Large intestine (tissue), 3 donors: ENCODE measurements around the gene EPOP. TPM values are rescaled to one million over a fixed set of nuclear protein-coding genes. Genes with fewer than 3 reads are reported as not detected.

Source experiments
- DNase-seq, 2 donors: peaks; one replicate each; pipeline versions ENCODE4 v3.0.0 to v3.0.0-alpha.2; 2013
- H3K27ac ChIP-seq: one replicate; pipeline ENCODE4 v1.5.1; 2013; ENCODE audit warnings: low read length
- H3K27me3 ChIP-seq: 2 replicates; pipeline ENCODE4 v1.6.1; 2013; ENCODE audit warnings: low read length; ENCODE audit not compliant: control insufficient read depth, insufficient read depth
- H3K36me3 ChIP-seq: 2 replicates; pipeline ENCODE4 v1.6.1; 2013; ENCODE audit warnings: low read length; ENCODE audit not compliant: control insufficient read depth, insufficient read depth
- H3K4me1 ChIP-seq: one replicate; pipeline ENCODE4 v1.6.1; 2013; ENCODE audit warnings: low read length; ENCODE audit not compliant: control insufficient read depth, insufficient read depth
- H3K4me3 ChIP-seq: one replicate; pipeline ENCODE4 v1.5.1; 2013; ENCODE audit warnings: low read length
- H3K9me3 ChIP-seq: one replicate; pipeline ENCODE4 v1.6.1; 2013; ENCODE audit warnings: mild to moderate bottlenecking, low read depth, low read length, moderate library complexity; ENCODE audit not compliant: control insufficient read depth
- WGBS: methylation state at CpG from one replicate; pipeline ENCODE4 v1.1.5; 2013; ENCODE audit warnings: low lambda C conversion rate; ENCODE audit not compliant: insufficient coverage; 5-methylcytosine and 5-hydroxymethylcytosine counted together
- polyA plus RNA-seq: library from polyadenylated mRNA; unstranded; fragments of 120-200 nt; gene quantifications from one replicate; pipeline ENCODE4 v1.2.1, GENCODE V29; 2013

Gene EPOP
- polyA plus RNA-seq, 1 donor: 0.57 TPM

DNA sequence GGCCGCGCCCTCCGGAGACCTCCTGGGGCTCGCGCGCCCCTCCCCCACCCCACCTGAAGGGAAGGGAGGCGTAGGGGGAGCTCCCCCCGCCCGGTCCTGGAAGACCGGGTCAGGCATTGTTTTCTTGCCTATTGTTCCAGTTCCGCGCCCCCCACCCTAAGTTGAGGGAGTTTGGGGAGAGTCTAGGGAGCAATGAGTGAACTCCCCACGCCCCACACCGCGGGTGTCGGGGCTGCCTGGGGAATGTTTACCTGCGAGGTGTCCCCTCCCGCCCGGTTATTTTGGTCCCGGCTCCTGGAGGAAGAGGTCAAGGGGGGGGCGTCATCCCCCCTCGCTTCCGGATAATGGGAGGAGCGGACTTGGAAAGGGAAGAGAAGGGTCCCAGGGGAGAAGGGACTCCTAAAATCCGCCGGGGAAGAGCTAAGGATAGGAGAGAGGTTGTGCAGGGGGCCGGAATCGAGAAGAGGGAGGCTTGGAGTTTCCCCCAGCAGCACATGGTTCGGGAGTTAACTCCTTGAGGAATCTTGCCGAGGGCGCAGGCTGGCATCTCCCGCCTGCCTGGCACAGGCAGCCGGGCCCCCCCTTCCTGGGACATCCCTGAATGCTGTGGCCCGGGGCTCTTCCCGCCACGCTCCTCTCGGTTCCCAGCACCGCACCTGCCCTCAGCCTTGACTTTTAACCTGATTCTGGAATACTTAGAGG, 31.2 kb upstream of the EPOP start:
- peak in 1 of 2 donors; percentile 56 for DNase-seq
- WGBS: no CpG with 5 or more reads among the region's 38 CpGs
- H3K27ac ChIP-seq: peak overlapping the region; percentile 44
- H3K27me3 ChIP-seq: no peaks in the 10 kb centered on the region
- no peaks in the 10 kb centered on the region for H3K9me3 ChIP-seq
- peaks cover 17% of the 10 kb centered on the region for H3K4me1 ChIP-seq
- H3K36me3 ChIP-seq: peaks cover 30% of the 10 kb centered on the region
- peak overlapping the region; percentile 80 for H3K4me3 ChIP-seq

DNA sequence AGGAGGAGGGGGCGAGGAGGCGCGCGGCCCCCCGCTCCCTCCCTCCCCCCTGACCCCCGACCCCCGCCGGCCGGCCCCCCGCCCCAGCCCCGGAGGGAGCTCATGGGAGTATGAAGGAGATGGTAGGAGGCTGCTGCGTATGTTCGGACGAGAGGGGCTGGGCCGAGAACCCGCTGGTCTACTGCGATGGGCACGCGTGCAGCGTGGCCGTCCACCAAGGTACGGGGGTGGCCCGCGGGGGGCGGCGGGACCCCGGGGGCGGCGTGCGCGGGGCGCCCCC, 30.7 kb upstream of the EPOP start:
- Histone ChIP-seq H3K4me1 (peaks cover 21% of the 10 kb centered on the region), H3K4me3 (peak overlapping the region; percentile 80), H3K36me3 (peaks cover 25% of the 10 kb centered on the region), H3K9me3 (no peaks in the 10 kb centered on the region), H3K27ac (peak overlapping the region; percentile 27), H3K27me3 (no peaks in the 10 kb centered on the region)
- no CpG with 5 or more reads among the region's 32 CpGs for WGBS
- DNase-seq: no peak

DNA sequence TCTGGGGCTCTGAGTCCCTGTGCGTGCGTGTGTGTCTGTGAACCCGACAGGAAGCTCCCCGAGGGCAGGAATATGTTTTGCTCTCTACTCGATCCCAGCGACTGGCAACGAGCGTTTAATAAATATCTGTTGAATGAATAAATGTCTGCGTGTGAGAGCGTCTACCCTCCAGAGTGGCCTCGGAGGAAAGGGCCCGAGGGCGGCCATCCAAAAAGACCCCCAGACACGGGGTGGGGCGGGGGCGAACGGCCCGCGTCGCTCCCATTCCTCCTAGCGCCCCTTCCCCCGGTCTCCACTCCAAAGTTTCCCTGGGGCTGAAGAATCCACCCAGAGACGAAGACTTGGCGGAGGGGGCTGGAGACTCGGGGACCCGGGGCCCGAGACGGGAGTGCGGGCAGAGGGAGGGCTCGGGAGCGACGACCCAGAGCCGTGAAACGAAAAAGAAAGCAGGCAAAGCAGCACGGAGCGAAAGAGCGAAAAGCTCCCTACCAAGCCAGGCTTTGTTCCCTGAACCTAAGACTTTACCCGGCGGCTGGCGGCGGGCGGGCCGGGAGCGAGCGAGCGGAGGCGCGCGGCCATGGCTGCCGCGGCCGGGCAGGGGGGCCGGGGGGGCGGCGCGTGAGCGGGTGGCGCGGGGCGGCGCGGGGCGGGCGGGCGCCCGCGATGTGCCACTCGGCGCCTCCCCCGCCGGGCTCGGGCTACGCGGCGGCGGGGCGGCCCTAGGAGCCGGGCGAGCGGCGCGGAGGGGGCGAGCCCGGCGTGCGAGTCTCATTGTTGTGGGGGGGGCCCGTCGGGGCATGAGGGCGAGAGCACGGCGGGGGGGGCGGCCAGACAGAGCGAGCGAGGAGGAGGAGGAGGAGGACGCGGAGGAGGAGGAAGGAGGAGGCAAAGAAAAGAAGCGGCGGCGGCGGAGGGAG, 30.1 kb upstream of the EPOP start, which contains the start of gene MLLT6:
Gene MLLT6 (plus strand): TSS at position 668 of the 917 bp plus-strand sequence. CDS start 360 bp downstream, outside the sequence.
- H3K9me3 ChIP-seq: no peaks in the 10 kb centered on the region

DNA sequence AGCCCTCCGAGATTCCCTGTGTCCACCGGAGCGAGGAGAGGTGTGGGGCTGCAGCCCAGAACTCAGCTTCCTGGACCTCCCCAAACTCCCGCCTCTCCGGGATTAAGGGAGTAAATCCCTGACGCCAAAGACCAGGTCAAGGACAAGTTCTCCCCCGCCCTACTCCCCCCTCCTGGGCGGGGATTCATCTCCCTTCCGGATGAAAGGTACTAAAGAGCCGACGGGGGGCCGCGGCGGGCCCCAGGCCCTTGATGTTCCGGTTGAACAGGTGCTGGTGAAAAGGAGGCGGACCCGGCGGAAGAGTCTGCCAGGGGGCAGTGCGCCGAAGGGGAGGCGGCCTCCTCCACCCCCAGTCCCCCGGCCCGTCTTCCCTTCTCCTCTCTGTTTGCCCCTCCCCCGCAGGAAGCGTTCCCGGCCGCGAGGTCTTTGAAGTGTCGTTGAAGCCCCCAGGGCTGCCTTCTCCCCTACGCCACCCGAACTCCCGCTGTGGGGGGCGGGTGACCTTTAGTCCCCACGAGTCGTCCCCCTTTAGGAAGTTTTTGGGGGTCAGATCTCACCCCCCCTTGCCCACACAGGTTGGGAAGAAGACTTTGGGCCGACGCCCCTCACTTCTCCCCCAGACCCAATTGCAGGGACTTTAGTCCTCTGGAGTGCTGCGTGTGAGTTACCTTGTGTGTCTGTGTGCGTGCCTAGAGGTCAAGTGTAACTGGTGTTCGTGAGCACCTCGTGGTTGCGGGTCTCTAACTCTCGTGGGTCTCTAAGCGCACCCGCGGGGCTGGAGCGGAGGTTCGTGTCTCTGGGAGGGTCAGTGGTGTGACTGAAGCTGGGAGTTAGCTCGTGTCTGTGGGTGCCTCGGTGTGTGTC, 29.2 kb upstream of the EPOP start:
- peak; percentile 81 to 93 for DNase-seq
- Histone ChIP-seq H3K4me1 (peaks cover 27% of the 10 kb centered on the region), H3K36me3 (peaks cover 10% of the 10 kb centered on the region), H3K9me3 (no peaks in the 10 kb centered on the region), H3K27ac (peak overlapping the region; percentile 97), H3K27me3 (no peaks in the 10 kb centered on the region), H3K4me3 (peak overlapping the region; percentile 93)
- WGBS: no CpG with 5 or more reads among the region's 50 CpGs

More for the DNA sequence above, 30.1 kb upstream of the EPOP start, which contains the start of gene MLLT6:
- DNase-seq: peak; percentile 71 to 89
- no CpG with 5 or more reads among the region's 100 CpGs for WGBS
- Histone ChIP-seq H3K27ac (peak within 1 kb of the TSS; percentile 97), H3K36me3 (peaks cover 19% of the 10 kb centered on the region), H3K4me3 (peak within 1 kb of the TSS; percentile 93), H3K4me1 (peaks cover 23% of the 10 kb centered on the region), H3K27me3 (no peaks in the 10 kb centered on the region)

DNA sequence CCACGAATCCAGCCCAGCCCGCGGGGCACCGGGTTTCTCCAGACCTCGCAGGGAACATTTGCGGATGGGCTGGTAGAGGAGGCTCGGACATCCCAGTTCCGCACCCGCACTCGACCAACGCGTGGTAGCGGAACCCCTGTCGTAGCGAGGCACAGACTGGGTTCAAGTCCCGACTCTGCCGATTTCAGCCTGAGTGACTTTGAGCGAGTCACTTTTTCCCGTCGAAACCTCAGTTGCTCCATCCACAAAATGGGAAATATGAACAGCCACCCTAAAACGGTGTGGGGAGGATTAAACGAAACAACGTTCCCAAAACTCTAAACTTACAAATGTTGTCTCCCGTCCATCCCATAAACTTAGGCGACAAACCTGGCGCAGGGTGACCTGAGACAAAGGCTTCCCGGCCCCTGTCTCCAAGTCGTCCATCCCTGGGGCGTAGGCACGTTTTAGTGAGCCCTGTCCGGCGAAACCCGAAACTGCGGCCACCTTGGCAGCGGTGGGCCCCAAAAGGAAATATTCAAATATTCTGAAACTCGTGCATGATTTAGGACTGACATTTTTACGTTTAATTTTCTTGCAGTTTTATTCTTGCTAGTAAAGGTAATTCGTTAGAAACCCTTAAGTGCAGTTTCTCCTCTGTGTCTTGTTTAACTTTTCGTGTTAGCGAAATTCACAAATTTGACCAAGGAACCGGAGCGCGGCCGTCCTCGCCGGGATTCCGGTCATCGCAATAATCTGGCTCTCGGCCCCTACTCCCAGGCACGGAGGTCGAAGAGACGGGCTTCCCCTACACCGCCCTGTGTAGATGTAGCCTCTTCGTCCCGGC, 28.4 kb upstream of the EPOP start:
- peaks cover 27% of the 10 kb centered on the region for H3K4me1 ChIP-seq
- no peaks in the 10 kb centered on the region for H3K27me3 ChIP-seq
- peaks cover 7% of the 10 kb centered on the region for H3K36me3 ChIP-seq
- WGBS: 0% methylated on average over 2 of the region's 55 CpGs
- no peaks in the 10 kb centered on the region for H3K9me3 ChIP-seq
- H3K27ac ChIP-seq: peak overlapping the region; percentile 97
- H3K4me3 ChIP-seq: peak overlapping the region; percentile 93
- DNase-seq: no peak

DNA sequence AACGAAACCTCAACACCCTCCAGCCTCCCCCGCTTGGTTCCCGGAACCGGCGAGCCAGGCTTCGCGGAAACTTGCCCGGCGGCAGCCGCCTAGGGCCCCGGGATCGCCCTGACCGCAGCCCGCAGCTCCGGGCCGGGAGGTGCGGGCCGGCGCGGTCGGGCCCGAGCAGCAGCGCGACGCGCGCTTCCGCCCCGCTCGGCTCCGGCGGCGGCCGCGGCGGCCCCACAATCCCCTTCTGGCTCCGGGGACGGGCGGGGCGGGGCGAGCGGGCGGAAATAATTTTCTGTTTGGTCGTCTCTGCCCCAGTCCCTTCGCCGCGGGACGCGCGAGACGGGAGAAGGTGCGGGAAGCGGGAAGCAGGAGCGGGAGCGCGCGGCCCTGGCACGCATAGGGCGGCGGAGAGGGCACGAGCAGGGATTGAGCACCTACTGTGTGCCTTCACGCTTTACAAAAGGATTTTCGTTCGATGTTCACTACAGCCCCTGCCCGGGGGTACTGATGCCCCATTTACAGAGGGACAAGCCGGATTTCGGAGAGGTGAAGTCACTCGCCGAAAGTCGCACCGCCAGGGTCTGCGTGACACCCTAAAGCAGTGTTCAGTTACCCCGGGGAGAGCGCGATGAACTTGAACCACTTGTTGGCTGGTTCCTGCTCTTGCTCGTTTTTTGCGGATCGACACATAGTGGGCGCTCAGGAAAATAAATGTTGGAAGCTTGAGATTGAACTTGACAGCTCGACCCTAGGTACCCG, 27.6 kb upstream of the EPOP start:
- H3K27me3 ChIP-seq: no peaks in the 10 kb centered on the region
- WGBS: no CpG with 5 or more reads among the region's 81 CpGs
- DNase-seq: peak; percentile 87 to 96
- peak overlapping the region; percentile 93 for H3K4me3 ChIP-seq
- H3K27ac ChIP-seq: peak overlapping the region; percentile 97
- peaks cover 27% of the 10 kb centered on the region for H3K4me1 ChIP-seq
- H3K36me3 ChIP-seq: no peaks in the 10 kb centered on the region
- H3K9me3 ChIP-seq: no peaks in the 10 kb centered on the region

DNA sequence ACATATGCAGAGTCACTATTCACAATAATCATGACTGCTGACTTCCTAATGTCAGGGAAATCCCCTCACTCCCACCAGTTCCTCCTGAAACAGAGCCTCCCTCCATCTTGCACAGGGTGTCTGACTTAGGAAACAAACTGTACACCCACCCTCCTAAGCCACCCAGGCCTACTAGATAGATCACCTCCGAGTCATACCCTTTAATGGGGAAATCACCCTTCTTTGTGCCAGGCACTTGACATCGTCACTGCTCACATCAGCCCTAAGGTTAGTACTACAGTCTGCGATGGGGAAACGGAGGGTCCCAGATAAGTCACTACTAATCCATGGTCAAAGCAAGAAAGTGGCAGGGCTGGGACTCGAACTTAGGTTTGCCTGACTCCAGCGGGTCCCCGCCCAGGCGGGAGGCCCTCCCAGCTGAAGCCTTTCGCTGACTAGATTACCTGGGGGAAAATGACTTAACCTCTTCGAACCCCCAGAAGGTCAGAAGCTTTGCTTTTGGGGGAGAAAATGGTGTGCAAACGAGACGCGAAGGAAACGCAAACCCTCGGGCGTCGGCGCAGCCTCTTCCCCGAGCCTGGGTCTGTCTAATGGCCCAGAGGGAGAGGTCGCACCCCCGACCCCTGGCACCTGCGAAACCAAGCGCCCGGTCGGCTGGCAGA, 26.9 kb upstream of the EPOP start:
- no peaks in the 10 kb centered on the region for H3K36me3 ChIP-seq
- H3K27ac ChIP-seq: peak overlapping the region; percentile 97
- no peaks in the 10 kb centered on the region for H3K9me3 ChIP-seq
- H3K4me1 ChIP-seq: peaks cover 27% of the 10 kb centered on the region
- peak overlapping the region; percentile 93 for H3K4me3 ChIP-seq
- DNase-seq: no peak
- no peaks in the 10 kb centered on the region for H3K27me3 ChIP-seq
- no CpG with 5 or more reads among the region's 25 CpGs for WGBS

DNA sequence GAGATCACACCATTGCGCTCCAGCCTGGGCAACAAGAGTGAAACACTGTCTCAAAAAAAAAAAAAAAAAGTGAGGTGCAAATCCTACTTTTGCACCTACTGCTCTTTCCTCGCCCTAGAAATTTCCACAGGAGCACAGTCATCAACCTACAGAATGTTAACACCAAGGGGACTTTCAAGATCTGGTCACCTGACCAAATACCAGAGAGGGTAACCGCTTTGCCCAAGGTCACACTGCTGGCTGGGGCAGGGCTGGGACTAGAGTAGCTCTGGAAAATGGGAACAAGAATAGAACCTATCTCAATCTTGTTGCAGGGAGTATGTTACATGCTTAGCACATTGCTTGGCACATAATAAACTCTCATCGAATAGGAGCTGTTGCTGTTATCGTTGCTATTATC, 24.0 kb upstream of the EPOP start:
- no CpG with 5 or more reads among the region's 5 CpGs for WGBS
- H3K9me3 ChIP-seq: no peaks in the 10 kb centered on the region
- peaks cover 33% of the 10 kb centered on the region for H3K4me1 ChIP-seq
- DNase-seq: no peak
- no peaks in the 10 kb centered on the region for H3K27me3 ChIP-seq
- H3K4me3 ChIP-seq: no peak overlapping the region
- no peak overlapping the region for H3K27ac ChIP-seq
- H3K36me3 ChIP-seq: no peaks in the 10 kb centered on the region
